Spleen (tissue), 7 donors: ENCODE data around the gene TBL1X.

Source experiments
- POLR2A ChIP-seq, 3 donors: fragments of 450-650 bp; IDR thresholded peaks; one replicate each; pipeline ENCODE4 v1.5.1; 2017; ENCODE audit warnings: antibody characterized with exemption in 3 of 3, mild to moderate bottlenecking in 1 of 3
- TF ChIP-seq, protein P1 (sequence below), 11 experiments: fragments of 200-600 bp in 7 of 11; fragments of 450-650 bp in 4 of 11; sonication (generic) in 4 of 11; IDR thresholded peaks in 8 of 11; conservative IDR thresholded peaks in 3 of 11; 1 replicate in 7 of 11; 2 replicates in 4 of 11; pipeline versions ENCODE4 v1.4.0 to v1.8.0; 2016 to 2021; ENCODE audit warnings: antibody characterized with exemption in 11 of 11, inconsistent platforms in 4 of 11, mild to moderate bottlenecking in 1 of 11
- donor health status: DM: no; HTN: no; CAD: no; lungs with moderate emphysema.
- donor health status: DM: no; HTN: no; CAD: no.
- donor health status: DM: no; HTN: no; CAD: no.

DNA sequence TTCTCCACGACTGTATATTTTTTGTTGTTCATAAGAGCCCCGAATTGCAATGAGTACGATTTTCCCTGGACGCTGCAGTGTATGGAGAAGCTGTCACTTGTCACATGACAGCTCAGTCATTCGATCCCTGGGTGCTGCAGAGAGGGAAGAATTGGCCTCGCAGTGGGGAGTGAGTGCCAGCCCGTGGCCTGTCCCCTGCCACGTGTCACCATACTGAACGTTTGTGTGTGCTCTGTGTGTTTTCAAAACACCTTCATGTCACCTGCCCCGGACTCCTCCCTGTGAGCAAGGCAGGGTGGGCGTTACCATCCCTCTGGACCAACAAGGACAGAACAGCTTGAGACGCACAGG lies 77.9 kb downstream of the TBL1X start:
- TF ChIP-seq, protein P1, sequence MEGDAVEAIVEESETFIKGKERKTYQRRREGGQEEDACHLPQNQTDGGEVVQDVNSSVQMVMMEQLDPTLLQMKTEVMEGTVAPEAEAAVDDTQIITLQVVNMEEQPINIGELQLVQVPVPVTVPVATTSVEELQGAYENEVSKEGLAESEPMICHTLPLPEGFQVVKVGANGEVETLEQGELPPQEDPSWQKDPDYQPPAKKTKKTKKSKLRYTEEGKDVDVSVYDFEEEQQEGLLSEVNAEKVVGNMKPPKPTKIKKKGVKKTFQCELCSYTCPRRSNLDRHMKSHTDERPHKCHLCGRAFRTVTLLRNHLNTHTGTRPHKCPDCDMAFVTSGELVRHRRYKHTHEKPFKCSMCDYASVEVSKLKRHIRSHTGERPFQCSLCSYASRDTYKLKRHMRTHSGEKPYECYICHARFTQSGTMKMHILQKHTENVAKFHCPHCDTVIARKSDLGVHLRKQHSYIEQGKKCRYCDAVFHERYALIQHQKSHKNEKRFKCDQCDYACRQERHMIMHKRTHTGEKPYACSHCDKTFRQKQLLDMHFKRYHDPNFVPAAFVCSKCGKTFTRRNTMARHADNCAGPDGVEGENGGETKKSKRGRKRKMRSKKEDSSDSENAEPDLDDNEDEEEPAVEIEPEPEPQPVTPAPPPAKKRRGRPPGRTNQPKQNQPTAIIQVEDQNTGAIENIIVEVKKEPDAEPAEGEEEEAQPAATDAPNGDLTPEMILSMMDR (IDR thresholded peaks at IDR 0.05 in 8 of 11, conservative IDR thresholded peaks at IDR 0.05 in 3 of 11): no peak
- TF ChIP-seq POLR2A (IDR thresholded peaks at IDR 0.05): no peak
